Mucosa of descending colon (tissue), 3 donors: ENCODE data around the gene MIOX. TPM values are rescaled to one million over a fixed set of nuclear protein-coding genes. Genes with fewer than 3 reads are reported as not detected.

Experiments
- ATAC-seq: fragments of 200-7000 bp; cut with Tn5 transposase; one replicate; pipeline ENCODE4 v1.9.1; 2020; ENCODE audit warnings: mild to moderate bottlenecking, moderate library complexity
- DNase-seq, 3 donors: peaks; one replicate each; pipeline ENCODE4 v3.0.0-alpha.2; 2020
- H3K36me3 ChIP-seq: fragments of 200-600 bp; one replicate; pipeline ENCODE4 v1.8.0; 2021; ENCODE audit warnings: low read depth, mild to moderate bottlenecking
- H3K4me1 ChIP-seq: fragments of 200-600 bp; one replicate; pipeline ENCODE4 v1.8.0; 2021; ENCODE audit warnings: low read depth, mild to moderate bottlenecking
- H3K4me3 ChIP-seq: fragments of 200-600 bp; one replicate; pipeline ENCODE4 v1.8.0; 2021; ENCODE audit warnings: mild to moderate bottlenecking
- H3K9me3 ChIP-seq: fragments of 200-600 bp; one replicate; pipeline ENCODE4 v1.8.0; 2021; ENCODE audit warnings: mild to moderate bottlenecking
- intact Hi-C, 2 donors: fragments of 100-400 bp; cut with DNase I in 1 of 2; cut with micrococcal nuclease in 1 of 2; formaldehyde crosslinking; loops; one replicate each; pipeline versions ENCODE4 v1.11.0 to v1.11.1; 2022; cut with DNase I, micrococcal nuclease
- total RNA-seq, 3 donors: library from RNA; stranded (reverse); fragmentation: NEBNext Ultra II Directional in 2 of 3; extraction: Animal tissue kit (Norgen Biotek cat#: 25700) in 2 of 3; gene quantifications; one replicate each; pipeline versions ENCODE4 v1.2.1 to v1.2.4, GENCODE V29; 2021 to 2023
- TF ChIP-seq, protein P1 (sequence below): fragments of 200-600 bp; IDR thresholded peaks from one replicate; pipeline ENCODE4 v1.8.0; 2022; ENCODE audit warnings: antibody characterized with exemption, mild to moderate bottlenecking
- donor health status: DM: no; HTN: no; CAD: no; lungs with moderate emphysema.
- donor health status: DM: no; HTN: no; CAD: no.
- donor health status: DM: no; HTN: yes; CAD: no.

MIOX gene
- total RNA-seq, 3 donors from 2014 or later: not detected

DNA sequence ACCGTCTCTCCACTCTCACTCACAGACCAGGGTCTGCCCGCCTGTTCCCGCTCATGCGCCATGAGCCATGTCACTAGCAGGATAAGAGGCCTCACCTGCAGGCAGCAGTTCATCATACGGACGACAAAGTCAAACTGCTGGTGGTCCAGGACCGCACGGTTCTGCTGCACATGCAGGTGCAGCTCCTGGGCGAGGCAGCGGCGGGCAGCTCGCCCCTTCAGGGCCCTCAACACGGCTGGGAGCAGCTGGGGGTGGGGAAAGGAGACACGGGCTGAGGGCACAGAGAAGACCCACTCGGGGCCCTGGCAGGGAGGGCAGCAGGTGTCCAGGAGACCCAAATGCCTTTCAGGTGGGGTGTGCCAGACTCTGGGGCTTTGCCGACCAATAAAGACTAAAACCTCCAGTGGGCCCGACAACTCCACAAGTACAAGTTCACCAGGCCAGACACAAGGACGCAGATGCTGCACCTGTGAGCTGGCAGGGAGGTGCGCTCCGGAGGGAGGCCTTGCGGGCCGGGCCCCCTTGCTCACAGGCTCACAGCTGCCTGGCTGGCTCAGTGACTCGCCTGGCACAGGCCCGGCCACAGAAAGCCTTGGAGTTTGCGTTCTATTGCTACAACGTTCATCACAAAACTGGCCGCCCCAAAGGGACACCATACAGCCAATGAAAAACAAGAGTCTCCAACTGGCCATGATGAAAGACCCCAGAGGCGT lies 23.3 kb upstream of the MIOX start:
- H3K4me3 ChIP-seq: no peak overlapping the region
- H3K36me3 ChIP-seq: peaks cover 27% of the 10 kb centered on the region
- ATAC-seq: no peak
- no peak for DNase-seq
- intact Hi-C loops: no loop called here
- H3K9me3 ChIP-seq: no peaks in the 10 kb centered on the region
- TF ChIP-seq, protein P1, sequence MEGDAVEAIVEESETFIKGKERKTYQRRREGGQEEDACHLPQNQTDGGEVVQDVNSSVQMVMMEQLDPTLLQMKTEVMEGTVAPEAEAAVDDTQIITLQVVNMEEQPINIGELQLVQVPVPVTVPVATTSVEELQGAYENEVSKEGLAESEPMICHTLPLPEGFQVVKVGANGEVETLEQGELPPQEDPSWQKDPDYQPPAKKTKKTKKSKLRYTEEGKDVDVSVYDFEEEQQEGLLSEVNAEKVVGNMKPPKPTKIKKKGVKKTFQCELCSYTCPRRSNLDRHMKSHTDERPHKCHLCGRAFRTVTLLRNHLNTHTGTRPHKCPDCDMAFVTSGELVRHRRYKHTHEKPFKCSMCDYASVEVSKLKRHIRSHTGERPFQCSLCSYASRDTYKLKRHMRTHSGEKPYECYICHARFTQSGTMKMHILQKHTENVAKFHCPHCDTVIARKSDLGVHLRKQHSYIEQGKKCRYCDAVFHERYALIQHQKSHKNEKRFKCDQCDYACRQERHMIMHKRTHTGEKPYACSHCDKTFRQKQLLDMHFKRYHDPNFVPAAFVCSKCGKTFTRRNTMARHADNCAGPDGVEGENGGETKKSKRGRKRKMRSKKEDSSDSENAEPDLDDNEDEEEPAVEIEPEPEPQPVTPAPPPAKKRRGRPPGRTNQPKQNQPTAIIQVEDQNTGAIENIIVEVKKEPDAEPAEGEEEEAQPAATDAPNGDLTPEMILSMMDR: no peak
- H3K4me1 ChIP-seq: peaks cover 4% of the 10 kb centered on the region

DNA sequence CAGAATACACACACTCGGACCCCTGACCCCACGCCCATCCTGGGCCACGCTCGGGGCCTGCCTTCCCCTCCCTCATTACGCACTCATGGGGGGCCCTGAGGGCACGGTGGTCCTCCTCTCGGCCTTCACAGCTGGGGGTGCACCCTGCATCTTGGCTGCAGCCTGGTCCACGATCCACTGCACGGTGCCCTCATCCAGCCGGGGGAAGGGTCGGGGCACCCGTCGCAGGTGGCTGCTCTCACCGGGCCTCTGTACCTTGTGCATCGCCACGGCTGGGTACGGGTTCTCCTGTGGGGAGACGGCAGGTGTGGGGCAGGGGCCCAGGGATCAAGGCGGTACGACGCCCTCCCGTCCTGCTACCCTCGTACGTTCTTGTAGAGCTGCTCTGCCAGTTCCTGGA lies 22.2 kb upstream of the MIOX start:
- Histone ChIP-seq H3K9me3 (no peaks in the 10 kb centered on the region), H3K4me3 (no peak overlapping the region), H3K4me1 (peaks cover 11% of the 10 kb centered on the region), H3K36me3 (peaks cover 25% of the 10 kb centered on the region)
- intact Hi-C loops: no loop called here
- ATAC-seq (no peak), DNase-seq (no peak)
- TF ChIP-seq, protein P1: no peak

DNA sequence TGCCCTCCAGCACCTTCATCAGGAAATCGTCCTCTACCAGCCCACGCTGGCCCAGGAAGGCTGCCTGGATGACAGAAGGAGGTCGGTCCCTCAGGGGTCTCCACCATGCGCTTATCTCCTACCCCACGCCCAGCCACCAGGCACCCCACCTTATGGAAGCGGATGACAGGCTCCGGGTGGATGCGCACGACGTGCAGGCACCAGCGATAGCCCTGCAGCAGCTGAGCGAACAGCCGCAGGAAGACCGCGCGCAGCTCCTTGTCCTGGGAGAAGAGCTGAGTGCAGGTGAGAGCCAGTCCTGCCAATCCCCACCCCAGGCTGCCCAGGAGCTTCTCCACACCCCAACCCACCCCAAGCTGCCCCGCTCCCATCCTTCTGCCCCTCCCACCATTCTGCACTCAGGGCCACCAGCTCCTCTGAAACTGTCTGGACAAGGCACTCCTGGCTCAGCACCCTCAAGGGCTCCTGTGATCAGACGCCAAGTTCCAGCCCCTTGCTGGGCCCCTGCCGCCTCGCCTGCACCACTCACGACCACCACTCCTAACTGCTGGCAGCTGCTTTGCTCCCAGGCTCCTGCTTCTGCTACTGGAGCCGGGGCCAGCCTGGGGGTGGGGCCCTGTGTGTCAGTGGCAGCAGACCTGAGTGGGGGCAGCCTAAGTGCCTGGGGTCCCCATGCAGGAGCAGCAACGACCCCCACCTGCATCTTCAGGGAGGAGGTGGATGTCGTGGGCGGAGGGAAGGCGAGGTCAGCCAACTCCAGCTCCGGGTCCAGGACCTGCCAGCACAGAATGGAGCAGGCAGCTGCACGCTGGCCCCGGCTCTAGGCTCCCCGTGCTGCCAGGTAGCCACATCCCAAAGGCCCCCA lies 21.4 kb upstream of the MIOX start:
- H3K9me3 ChIP-seq: no peaks in the 10 kb centered on the region
- H3K4me3 ChIP-seq: no peak overlapping the region
- TF ChIP-seq, protein P1: no peak
- peaks cover 19% of the 10 kb centered on the region for H3K4me1 ChIP-seq
- ATAC-seq (no peak), DNase-seq (no peak)
- peaks cover 25% of the 10 kb centered on the region for H3K36me3 ChIP-seq
- intact Hi-C loops: no loop called here

DNA sequence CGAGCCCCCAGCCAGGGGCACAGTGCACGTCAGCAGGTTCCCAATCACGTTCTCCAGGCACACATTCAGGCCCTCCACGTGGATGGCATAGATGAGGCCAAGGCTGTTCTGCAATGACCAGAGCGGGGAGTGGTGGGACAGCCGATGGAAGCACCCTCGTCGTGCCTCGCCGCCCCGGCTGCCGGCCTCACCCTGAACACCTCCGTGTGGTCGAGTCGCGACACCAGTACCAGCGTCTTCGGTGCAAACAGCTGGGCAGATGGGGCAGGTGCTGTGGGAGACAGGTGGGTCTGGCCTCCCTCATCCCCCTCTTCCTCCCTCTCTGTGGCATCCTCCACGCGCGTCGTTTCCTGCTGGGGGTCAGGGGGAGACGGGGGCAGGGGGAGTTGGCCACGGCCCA lies 19.3 kb upstream of the MIOX start:
- intact Hi-C loops: no loop called here

DNA sequence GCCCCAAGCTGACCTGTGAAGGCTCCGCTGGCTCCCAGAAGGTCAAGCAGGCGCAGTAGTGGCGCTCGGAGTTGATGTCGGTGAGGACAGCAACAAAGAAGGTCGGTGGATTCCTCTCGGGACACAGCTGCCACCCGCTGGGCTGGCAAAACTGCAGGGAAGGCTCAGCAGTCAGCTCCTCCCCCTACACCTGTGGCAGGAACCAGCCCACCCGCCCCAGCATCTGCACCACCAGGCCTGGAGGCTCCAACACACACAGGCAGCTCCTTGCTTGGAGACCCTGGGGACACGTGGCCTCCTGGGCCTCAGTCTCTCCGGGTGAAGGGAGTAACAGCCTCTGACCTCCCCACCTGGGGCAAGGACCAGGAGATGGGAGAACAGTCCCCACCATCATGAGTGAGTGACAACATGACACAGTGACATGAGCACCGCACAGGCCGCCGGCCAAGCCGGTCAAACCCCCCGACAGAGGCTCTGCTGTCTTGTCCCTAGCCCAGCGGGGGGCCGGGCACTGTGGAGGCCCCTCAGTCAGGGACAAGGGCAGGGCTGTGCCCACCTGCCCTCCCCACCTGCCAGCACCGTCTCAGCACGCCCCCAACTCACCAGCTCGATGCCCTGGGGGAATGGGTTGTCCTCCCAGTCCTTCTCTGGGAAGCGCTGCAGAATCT lies 18.8 kb upstream of the MIOX start:
- TF ChIP-seq, protein P1: no peak
- H3K36me3 ChIP-seq: peaks cover 16% of the 10 kb centered on the region
- ATAC-seq (no peak), DNase-seq (no peak)
- no peak overlapping the region for H3K4me3 ChIP-seq
- no peaks in the 10 kb centered on the region for H3K9me3 ChIP-seq
- intact Hi-C loops: no loop called here
- H3K4me1 ChIP-seq: peaks cover 42% of the 10 kb centered on the region

More for the DNA sequence above, 19.3 kb upstream of the MIOX start:
- TF ChIP-seq, protein P1: no peak
- no peak overlapping the region for H3K4me3 ChIP-seq
- DNase-seq (no peak), ATAC-seq (no peak)
- H3K4me1 ChIP-seq: peaks cover 36% of the 10 kb centered on the region
- no peaks in the 10 kb centered on the region for H3K9me3 ChIP-seq
- peaks cover 19% of the 10 kb centered on the region for H3K36me3 ChIP-seq
